ENCODE measurements around the gene PLXNB2. TPM values are rescaled to one million over a fixed set of nuclear protein-coding genes. Genes with fewer than 3 reads are reported as not detected.

Gene PLXNB2
- total and polyA plus RNA-seq, 2 of the 4 experiments (the other 2 are of a cell fraction), result 73.1 to 202 TPM

DNA sequence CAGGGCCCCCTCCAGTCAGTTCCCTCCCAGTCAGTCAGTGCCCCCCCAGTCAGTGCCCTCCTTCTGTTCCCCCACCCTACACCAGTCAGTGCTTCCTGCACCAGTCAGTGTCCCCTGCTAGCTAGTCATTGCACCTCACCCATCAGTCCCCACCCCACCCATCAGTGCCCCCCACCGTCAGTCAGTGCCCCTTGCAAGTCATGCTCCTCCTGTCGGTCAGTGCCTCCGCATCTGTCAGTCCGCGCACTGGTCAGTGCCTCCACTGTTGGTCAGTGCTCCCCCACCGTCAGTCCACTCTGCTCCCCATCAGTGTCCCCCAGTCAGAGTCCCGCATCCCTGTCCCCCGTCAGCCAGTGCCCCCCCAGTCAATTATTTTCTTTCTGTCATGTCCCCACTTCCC, 39.0 kb upstream of the PLXNB2 start:
- POLR2A ChIA-PET (ENCODE audit: unreplicated experiment), result no interaction called here
- in situ Hi-C loops (cut with MboI; ENCODE audit: low sequenced_read_pairs), result no loop called here
- intact Hi-C loops (cut with micrococcal nuclease), result no loop called here
- BruUV-seq (replicated peaks), result no TSS peak
- no peak overlapping the region for H2AK5ac ChIP-seq (ENCODE audit: low read depth, low read length)
- no peak overlapping the region for H2BK15ac ChIP-seq (ENCODE audit: low read depth, low read length)
- no peaks in the 10 kb centered on the region for H3K27me3 ChIP-seq (ENCODE audit: control insufficient read depth, insufficient read depth, low read length)
- DNase-seq, result no peak
- H4K8ac ChIP-seq (ENCODE audit: low read depth in 2 of 2, low read length in 2 of 2), result no peak overlapping the region
- peaks cover 16% of the 10 kb centered on the region for H3K9me1 ChIP-seq (ENCODE audit: insufficient read depth, low read length)
- H4K91ac ChIP-seq (ENCODE audit: insufficient read depth, low read depth, low read length), result no peak overlapping the region
- no peak overlapping the region for H4K5ac ChIP-seq (ENCODE audit: low read depth, low read length)
- H3K9ac ChIP-seq (ENCODE audit: low read depth, low read length), result no peak overlapping the region
- H3K4me1 ChIP-seq (ENCODE audit: control insufficient read depth, insufficient read depth, low read length), result peaks cover 5% of the 10 kb centered on the region; the same call in 1 of the 2 replicates
- H3K56ac ChIP-seq (ENCODE audit: extremely low read depth, insufficient read depth, low read length), result no peak overlapping the region
- 78% methylated on average over 6 of the region's 8 CpGs; no CpG with 5 or more reads in 1 of the 2 experiments for whole genome bisulfite sequencing, 2 experiments (ENCODE audit: extremely low coverage in 2 of 2, insufficient read length in 1 of 2)
- H3K23ac ChIP-seq (ENCODE audit: low read depth, low read length), result no peak overlapping the region
- H3K9me3 ChIP-seq (ENCODE audit: control insufficient read depth, insufficient read depth, low read length), result no peaks in the 10 kb centered on the region
- CTCF ChIA-PET, result no interaction called here
- dilution Hi-C loops (cut with HindIII; ENCODE audit: low sequenced_read_pairs, unreplicated experiment), result no loop called here
- no peak overlapping the region for H2BK20ac ChIP-seq (ENCODE audit: low read depth, low read length)
- H3K36me3 ChIP-seq (ENCODE audit: control insufficient read depth, insufficient read depth, low read length), result peaks cover 8% of the 10 kb centered on the region
- ATAC-seq (ENCODE audit: low read depth), result no peak
- peaks cover 34% of the 10 kb centered on the region for H4K20me1 ChIP-seq (ENCODE audit: insufficient read depth, low read length)
- H3K27ac ChIP-seq (ENCODE audit: insufficient read depth, low read length), result no peak overlapping the region
- H3K14ac ChIP-seq (replicated peaks; ENCODE audit: low read depth, low read length), result no peak overlapping the region
- H3K18ac ChIP-seq (ENCODE audit: low read depth, low read length), result no peak overlapping the region
- peaks cover 12 to 39% of the 10 kb centered on the region in 2 experiments for H3K79me1 ChIP-seq (ENCODE audit: low read depth in 1 of 2, low read length in 2 of 2)
- no peak for TF ChIP-seq CEBPB (IDR thresholded peaks at IDR 0.05; ENCODE audit: low read depth, low read length)
- no peak for TF ChIP-seq SMC3 (IDR thresholded peaks at IDR 0.05; ENCODE audit: low read depth, low read length)
- no peak for TF ChIP-seq RFX5 (IDR thresholded peaks at IDR 0.05; ENCODE audit: low read depth, low read length)
- TF ChIP-seq, protein P1, sequence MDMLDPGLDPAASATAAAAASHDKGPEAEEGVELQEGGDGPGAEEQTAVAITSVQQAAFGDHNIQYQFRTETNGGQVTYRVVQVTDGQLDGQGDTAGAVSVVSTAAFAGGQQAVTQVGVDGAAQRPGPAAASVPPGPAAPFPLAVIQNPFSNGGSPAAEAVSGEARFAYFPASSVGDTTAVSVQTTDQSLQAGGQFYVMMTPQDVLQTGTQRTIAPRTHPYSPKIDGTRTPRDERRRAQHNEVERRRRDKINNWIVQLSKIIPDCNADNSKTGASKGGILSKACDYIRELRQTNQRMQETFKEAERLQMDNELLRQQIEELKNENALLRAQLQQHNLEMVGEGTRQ (IDR thresholded peaks at IDR 0.05; ENCODE audit: low read depth, low read length), result no peak
- no peak for TF ChIP-seq NFE2L2 (IDR thresholded peaks at IDR 0.05; ENCODE audit: low read depth, low read length)
- no peak for TF ChIP-seq MAFK (IDR thresholded peaks at IDR 0.05; ENCODE audit: low read depth, low read length)
- no peak for TF ChIP-seq RAD21 (IDR thresholded peaks at IDR 0.05; ENCODE audit: low read length)
- TF ChIP-seq POLR2A (IDR thresholded peaks at IDR 0.05; ENCODE audit: low read depth, low read length), result no peak
- no peak for TF ChIP-seq MAZ (IDR thresholded peaks at IDR 0.05; ENCODE audit: borderline replicate concordance, low read depth, low read length)
- no peak for TF ChIP-seq RCOR1 (IDR thresholded peaks at IDR 0.05; ENCODE audit: insufficient replicate concordance, low read length)
- TF ChIP-seq CHD1 (IDR thresholded peaks at IDR 0.05; ENCODE audit: low read depth, low read length), result no peak
- TF ChIP-seq, protein P2, sequence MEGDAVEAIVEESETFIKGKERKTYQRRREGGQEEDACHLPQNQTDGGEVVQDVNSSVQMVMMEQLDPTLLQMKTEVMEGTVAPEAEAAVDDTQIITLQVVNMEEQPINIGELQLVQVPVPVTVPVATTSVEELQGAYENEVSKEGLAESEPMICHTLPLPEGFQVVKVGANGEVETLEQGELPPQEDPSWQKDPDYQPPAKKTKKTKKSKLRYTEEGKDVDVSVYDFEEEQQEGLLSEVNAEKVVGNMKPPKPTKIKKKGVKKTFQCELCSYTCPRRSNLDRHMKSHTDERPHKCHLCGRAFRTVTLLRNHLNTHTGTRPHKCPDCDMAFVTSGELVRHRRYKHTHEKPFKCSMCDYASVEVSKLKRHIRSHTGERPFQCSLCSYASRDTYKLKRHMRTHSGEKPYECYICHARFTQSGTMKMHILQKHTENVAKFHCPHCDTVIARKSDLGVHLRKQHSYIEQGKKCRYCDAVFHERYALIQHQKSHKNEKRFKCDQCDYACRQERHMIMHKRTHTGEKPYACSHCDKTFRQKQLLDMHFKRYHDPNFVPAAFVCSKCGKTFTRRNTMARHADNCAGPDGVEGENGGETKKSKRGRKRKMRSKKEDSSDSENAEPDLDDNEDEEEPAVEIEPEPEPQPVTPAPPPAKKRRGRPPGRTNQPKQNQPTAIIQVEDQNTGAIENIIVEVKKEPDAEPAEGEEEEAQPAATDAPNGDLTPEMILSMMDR (conservative IDR thresholded peaks at IDR 0.05; ENCODE audit: low read depth, low read length), result no peak
- TF ChIP-seq FOS (IDR thresholded peaks at IDR 0.05; ENCODE audit: low read depth, low read length), result no peak
- TF ChIP-seq MXI1 (IDR thresholded peaks at IDR 0.05; ENCODE audit: borderline replicate concordance, low read depth, low read length), result no peak
- TF ChIP-seq BHLHE40 (IDR thresholded peaks at IDR 0.05; ENCODE audit: low read depth, low read length), result no peak
- TF ChIP-seq, protein P3, sequence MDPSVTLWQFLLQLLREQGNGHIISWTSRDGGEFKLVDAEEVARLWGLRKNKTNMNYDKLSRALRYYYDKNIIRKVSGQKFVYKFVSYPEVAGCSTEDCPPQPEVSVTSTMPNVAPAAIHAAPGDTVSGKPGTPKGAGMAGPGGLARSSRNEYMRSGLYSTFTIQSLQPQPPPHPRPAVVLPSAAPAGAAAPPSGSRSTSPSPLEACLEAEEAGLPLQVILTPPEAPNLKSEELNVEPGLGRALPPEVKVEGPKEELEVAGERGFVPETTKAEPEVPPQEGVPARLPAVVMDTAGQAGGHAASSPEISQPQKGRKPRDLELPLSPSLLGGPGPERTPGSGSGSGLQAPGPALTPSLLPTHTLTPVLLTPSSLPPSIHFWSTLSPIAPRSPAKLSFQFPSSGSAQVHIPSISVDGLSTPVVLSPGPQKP (IDR thresholded peaks at IDR 0.05; ENCODE audit: borderline replicate concordance, low read depth, low read length), result no peak
- no peak overlapping the region for H2BK120ac ChIP-seq (ENCODE audit: low read depth, low read length)
- H3K4me2 ChIP-seq (ENCODE audit: low read depth, low read length), result no peak overlapping the region
- no peak overlapping the region for H2AFZ ChIP-seq (replicated peaks; ENCODE audit: low read length, poor library complexity)
- no peak overlapping the region for H3K4ac ChIP-seq (ENCODE audit: low read depth, low read length)
- no peak overlapping the region for H3K4me3 ChIP-seq (ENCODE audit: insufficient read depth, low read depth, low read length)
- H2AK9ac ChIP-seq (replicated peaks; ENCODE audit: low read depth, low read length, poor library complexity), result no peak overlapping the region
- H2BK5ac ChIP-seq (ENCODE audit: low read depth, low read length, poor library complexity, severe bottlenecking), result no peak overlapping the region
